GM18511 (cell line): ENCODE data around the gene MFN2.
"Not testable (repeated sequence)": the region's sequence is repeated elsewhere in the genome, so short reads cannot be mapped to it uniquely, and the experiment has no call there.

ENCODE experiments used
- ATAC-seq: cut with Tn5 transposase; IDR thresholded peaks from one replicate; pipeline ENCODE4 v1.9.1; 2021; ENCODE audit warnings: mild to moderate bottlenecking, moderate library complexity; ENCODE audit not compliant: unreplicated experiment

The MFN2 gene

DNA sequence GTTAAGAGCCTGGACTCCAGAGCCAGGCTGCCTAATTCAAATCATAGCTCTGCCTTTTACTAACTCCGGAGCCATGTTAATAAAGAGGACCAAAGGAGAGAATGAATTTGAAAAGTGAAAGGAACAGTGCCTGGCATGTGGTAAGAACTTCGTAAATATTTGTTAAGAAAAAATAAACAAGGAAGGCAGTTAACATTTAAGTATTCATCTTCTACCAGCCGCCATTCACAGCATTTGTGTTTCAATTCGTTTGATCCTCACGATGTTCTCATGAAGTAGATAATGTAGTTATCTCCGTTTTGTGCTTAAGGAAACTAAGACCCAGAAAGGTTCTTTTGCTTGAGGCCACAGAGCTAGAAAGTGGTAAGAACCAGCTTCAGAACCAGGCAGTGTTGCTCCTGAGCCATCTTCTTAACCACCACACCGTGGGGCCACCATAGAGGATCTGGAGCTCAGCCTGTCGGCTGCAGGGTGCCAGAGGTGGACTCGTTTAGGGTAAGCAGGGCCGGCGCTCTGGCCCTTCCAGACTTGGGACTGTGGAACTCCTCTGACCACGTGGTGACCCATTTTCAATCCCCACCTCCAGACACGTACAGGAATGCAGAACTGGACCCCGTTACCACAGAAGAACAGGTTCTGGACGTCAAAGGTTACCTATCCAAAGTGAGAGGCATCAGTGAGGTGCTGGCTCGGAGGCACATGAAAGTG is 11.9 kb downstream of the MFN2 start:
- no peak for ATAC-seq

DNA sequence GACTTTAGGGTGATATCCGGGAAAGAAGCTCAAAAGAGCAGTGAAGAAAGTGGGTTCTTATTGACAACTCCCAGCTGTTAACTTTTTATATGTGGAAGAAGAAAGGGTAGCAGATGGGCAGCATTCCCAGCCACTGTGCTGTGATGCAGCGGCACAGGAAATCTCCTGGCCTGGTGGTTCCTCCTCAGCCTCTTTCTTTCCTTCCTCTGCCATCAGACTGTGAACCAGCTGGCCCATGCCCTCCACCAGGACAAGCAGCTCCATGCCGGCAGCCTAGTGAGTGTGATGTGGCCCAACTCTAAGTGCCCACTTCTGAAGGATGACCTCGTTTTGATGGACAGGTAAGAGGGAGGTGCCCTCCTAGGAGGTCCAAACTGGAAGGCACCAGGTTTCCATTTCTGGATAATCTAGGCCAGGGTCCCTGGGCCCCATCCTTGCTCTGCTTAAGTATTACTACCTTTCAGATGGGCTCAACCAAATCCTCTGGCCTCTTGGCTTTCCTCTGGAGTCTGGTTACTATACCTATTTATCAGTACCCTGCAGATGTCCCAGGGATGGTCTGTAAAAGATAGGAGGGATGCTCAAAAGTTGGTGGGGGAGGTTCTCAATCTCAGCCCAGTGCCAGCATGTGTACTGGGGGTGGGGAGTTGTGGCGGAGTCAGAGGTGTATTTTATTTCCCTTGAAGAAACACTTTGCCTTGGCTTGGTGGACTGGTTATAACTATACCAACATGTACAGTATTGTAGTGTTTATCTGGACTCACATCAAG is 17.0 kb downstream of the MFN2 start:
- no peak for ATAC-seq

DNA sequence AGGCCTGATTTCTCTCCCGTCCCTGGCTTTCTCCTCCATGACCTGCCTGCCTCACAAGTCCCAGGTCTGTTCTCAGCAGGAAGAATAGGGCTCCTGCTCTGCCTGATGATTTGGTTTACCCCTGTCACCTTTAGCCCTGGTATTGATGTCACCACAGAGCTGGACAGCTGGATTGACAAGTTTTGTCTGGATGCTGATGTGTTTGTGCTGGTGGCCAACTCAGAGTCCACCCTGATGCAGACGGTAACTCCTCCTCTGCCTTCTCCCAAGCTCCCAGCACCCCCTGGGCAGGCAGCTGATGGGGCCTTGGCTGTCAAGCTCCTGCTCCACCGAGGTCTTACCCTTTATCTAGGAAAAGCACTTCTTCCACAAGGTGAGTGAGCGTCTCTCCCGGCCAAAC is 18.4 kb downstream of the MFN2 start:
- ATAC-seq, result no peak

DNA sequence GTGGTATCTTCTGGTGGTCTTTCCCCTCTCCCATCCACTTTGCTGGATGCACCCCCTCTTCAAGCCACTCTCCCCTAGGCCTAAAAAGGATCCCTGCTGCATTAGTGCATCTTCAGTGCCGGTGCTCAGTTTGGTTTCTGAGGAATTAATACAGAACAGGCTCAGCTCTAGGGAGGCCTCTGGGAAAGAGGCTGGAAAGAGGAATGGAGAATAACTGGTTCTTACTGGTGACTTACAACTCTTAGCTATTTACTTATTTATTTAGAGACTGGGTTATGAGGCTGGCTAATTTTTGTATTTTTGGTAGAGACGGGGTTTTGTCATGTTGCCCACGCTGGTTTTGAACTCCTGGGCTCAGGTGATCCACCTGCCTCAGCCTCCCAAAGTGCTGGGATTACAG is 19.0 kb downstream of the MFN2 start:
- ATAC-seq, result no peak

DNA sequence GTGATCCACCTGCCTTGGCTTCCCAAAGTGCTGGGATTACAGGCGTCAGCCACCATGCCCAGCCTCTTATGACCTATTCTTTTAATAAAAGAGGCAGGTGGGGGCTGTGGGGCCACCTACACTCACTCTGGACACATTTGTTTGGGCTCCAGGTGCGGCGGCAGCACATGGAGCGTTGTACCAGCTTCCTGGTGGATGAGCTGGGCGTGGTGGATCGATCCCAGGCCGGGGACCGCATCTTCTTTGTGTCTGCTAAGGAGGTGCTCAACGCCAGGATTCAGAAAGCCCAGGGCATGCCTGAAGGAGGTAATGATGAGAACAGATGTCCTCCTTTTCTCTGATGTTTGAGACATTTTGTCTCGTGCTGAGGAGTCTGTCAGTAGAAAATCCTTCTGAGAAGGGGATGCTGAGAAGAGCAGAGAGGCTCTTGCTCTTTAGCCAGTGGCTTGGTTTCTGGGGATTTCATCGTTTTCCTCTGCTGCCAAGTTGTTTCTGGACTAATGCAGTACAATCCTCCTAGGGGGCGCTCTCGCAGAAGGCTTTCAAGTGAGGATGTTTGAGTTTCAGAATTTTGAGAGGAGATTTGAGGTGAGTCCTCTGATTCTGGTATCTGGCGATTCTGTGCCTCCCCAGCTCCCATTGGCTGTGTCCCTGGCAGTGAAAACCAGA is 21.1 kb downstream of the MFN2 start:
- ATAC-seq, result no peak

DNA sequence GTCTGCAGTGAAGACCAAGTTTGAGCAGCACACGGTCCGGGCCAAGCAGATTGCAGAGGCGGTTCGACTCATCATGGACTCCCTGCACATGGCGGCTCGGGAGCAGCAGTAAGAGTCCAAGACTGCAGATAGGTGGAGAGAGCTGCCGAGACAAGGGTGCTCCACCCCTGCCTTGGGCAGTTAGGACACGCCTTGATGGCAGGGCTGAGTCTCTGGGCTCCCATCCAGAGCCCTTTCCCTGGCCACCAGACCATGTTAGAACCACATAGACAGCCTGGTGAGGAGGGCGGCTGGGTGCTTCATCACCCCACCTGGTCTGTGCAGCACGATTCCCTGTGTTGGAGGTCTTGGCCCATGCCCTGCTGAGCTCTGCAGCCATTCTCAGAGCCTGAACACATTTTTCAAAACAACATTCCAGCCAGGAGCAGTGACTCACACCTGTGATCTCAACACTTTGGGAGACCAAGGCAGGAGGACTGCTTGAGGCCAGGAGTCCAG is 21.8 kb downstream of the MFN2 start:
- ATAC-seq, result no peak

DNA sequence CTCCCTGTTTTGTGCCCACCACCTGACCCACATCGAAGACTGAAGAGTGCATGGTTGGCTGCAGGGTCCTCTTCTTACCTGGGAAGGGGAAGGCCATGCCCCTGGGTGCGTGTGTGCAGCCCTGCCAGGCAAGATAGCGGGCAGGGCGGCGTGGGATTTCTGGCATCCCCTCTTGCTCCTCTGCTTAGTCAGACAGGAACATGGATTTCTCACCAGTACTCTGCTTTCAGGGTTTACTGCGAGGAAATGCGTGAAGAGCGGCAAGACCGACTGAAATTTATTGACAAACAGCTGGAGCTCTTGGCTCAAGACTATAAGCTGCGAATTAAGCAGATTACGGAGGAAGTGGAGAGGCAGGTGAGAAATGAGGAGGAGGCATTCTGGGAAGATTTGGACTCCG is 23.5 kb downstream of the MFN2 start:
- no peak for ATAC-seq

DNA sequence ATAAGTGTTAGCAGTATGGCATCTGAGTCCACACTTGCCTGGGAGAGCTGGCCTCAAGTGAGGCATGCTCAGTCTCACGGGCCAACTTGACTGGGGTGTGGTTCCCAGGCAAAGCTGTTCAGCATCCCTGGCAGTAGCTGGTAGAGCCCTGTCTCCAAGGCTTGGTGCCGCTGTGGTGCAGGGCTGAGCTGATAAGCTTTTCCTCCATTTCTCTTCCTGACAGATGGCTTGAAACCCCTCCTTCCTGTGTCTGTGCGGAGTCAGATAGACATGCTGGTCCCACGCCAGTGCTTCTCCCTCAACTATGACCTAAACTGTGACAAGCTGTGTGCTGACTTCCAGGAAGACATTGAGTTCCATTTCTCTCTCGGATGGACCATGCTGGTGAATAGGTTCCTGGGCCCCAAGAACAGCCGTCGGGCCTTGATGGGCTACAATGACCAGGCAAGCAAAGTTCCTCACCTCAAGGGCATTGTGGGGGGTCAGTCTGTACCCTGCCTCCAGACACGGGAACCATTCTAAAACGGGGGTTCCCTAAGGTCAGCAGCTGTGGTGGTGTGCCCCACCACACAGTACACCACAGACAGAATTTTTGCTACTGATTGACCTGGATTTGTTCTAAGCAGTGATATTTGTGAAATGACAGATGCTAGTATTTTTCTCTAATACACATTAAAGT is 25.4 kb downstream of the MFN2 start:
- ATAC-seq, result peak; percentile 60

DNA sequence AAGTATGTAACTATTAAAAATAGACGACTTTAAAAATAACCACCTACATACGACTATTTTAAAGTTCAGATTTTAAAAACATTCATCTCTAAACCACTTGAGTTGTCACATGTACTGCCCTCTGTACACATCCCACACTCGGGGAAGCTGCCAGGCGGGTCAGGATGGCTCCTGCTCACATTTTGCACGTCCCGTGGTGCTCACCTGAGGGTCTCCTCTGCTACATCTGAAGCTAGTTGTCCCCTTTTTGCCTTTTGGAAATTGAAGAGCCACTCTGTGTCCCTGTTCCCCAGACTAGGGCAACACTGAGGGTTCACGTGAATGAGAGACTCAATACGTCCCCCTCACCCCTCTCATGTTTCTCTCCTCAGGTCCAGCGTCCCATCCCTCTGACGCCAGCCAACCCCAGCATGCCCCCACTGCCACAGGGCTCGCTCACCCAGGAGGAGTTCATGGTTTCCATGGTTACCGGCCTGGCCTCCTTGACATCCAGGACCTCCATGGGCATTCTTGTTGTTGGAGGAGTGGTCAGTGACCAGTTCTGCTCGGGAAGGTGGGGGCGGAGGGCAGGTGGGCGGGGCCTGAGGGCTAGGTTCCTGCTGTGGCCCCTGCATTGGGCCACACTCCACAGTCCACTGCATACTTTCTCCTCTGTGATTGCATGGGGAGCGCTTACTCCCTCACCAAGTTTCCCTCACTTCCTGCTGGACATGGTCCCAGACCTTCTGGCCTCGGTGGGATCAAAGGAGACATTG is 26.1 kb downstream of the MFN2 start:
- ATAC-seq, result peak; percentile 24

DNA sequence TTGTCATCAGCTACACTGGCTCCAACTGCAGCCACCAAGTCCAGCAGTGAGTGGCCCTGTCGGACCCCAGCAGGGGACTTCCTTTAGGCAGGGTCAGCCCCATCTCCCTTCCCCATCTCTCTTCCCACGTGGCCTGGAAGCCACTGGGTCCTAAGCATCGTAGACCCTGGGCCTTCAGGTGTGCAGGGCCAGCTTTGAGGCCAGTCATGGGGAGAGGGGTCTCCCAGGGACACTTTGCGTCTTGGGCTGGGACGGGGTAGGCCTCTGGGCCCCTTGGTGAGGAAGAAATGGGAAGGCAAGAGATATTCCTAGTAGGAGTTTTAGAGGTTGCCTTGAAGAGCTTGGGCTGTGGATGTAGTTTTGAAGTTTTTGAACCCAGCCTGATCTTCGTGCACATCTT is 27.0 kb downstream of the MFN2 start:
- no peak for ATAC-seq

DNA sequence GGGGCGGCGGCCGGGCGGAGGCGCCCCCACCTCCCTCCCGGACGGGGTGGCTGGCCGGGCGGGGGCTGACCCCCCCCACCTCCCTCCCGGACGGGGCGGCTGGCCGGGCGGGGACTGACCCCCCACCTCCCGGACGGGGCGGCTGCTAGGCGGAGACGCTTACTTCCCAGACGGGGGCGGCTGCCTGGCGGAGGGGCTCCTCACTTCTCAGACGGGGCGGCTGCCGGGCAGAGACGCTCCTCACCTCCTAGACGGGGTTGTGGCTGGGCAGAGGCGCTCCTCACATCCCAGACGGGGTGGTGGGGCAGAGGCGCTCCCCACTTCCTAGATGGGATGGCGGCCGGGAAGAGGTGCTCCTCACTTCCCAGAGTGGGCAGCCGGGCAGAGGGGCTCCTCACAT is 28.1 kb downstream of the MFN2 start:
- ATAC-seq, result not testable (repeated sequence)

DNA sequence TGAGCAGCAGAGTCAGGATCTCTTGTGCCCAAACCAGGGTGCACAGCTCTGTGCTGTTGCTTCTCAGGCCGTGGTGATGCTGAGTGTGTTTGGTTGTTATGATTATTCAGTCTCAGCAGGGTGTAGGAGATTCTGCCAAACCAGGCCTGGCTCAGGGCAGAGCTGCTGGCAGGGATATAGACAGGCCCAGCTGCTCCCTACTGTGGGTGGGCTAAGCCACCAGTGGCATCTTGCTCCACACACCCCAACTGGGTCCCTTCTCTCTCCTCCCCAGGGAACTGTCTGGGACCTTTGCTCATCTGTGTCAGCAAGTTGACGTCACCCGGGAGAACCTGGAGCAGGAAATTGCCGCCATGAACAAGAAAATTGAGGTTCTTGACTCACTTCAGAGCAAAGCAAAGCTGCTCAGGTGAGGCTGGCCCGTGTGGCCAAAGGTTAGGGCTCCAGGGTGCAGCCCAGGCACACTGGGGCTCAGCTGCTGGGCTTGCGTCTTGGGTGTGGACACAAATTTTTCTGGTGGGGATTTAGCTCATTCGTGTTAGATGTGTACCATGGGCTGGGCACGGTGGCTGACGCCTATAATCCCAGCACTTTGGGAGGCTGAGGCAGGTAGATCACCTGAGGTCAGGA is 29.2 kb downstream of the MFN2 start:
- no peak for ATAC-seq

DNA sequence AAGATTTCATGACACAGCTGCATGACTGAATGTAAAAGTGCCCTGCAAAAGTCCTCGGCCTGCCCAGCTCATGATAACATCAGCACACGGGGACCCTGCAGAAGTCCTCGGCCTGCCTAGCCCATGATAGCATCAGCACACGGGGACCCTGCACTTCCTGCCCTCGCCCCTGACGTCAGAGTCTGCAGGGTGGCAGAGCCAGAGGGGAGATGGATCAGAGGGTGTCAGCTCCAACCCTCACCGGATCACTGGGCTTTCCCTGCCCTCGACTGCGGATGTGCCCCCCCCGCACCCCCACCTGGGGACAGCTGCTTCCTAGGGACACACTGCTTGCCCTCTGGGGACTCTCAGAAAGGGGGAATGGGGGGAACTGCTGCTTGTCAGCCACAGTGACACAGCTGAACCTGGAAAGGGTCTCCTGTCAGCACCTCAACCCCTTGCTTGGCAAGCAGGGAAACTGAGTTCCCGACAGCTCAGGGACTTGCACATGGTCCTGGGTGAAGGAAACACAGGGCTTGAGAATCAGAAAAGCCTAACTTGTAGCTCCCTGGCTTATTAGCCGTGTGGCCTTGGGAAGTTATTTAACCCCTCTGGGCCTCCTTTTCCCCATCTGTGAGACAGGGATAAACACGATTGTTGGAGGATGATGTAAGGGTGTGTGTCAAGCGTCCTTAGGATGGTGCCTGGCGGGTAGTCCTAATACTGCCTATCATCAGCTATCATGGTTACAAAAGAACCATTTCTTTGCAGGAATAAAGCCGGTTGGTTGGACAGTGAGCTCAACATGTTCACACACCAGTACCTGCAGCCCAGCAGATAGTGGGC is 30.7 kb downstream of the MFN2 start:
- no peak for ATAC-seq

DNA sequence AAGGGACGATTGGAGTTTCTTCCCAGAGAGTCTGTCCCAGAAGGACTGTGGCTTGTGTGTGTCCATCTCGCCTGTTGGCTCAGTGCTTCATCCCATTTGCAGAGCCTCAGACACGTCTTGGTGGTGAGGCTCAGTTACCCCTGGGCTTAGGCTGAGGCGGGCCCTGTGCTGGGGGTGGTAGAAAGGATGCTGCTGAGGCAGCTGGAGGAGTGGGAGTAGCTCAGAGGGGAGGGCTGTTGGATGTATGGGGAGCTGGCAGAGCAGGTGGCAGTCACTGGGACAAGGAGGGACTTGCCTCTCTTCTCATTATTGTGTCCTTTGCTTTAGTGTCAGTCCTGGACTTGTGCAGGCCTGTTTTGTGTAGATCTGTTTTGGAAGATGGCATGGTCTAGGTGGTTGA is 31.8 kb downstream of the MFN2 start:
- no peak for ATAC-seq

DNA sequence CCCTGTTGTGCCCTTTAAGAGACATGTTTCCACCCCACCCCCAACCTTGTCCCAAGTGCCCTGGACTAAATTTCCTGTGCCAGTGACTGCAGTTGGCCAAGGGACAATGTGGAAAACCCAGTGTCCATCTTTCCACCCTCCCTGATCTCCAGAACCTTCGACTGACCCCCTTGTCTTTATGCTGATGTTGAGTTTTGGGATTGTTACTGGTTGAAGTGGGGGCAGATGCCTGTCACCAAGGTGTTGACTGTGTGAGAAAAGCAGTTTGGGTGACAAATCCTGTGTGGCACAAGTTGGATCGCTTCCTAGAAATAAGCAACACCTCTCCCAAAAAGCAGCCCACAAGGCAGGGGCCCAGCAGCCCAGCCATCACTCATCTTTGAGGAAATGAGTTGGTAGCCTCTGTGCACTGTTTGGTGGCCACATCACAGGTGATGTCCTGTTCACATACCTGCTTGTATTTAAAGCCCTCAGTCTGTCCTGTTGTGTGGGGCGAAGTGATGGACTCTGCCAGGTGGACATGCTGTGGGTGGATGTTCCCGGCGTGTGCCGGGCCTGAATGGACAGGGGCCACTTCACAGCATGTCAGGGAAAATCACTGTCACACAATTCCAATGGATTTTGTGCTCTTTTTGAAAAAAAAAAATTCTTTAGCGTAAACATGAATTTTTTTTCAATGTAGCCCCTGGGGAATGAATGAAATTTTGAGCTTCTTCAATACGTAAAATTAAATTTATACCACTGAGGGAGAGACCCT is 32.5 kb downstream of the MFN2 start:
- ATAC-seq, result no peak

DNA sequence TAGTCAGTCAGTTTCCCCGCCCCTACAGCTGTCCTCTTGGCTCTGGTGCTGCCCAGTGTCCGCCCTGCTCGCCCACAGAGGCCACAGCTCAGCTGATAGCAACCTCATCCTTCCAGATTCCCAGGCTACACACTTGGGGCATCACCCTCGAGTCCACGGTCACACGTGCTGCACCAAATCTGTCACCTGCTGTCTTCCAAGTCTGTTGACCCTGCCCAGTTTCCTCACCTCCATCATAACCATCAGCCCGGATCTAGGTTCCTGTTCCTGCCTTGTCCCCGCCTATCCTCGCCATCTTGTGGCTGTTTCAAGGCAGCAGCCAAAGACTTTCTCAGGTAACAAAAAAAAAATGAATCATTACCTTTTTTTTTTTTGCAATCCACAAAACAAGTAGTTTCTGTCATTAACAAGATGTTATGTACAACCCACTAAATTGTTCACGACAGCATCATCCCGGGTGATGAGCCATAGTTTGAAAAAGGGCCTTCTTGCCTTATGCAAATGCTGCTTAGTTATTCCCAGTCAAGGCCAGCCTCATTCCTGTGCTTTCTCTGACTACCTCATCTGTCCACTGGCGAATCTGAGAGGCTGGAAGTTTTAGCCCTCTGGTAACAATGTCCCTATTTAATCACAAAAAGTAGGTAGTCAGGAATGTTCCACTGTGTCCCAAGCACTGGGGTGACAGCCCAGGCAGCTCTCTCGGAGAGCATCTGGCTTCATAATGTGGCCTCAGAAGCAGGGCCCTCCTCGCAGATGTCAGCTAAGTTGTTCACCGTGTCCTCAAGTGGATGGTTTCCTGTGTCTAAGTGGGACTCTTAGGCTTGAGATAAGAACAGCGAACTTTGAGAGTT is 34.1 kb downstream of the MFN2 start:
- ATAC-seq, result no peak

DNA sequence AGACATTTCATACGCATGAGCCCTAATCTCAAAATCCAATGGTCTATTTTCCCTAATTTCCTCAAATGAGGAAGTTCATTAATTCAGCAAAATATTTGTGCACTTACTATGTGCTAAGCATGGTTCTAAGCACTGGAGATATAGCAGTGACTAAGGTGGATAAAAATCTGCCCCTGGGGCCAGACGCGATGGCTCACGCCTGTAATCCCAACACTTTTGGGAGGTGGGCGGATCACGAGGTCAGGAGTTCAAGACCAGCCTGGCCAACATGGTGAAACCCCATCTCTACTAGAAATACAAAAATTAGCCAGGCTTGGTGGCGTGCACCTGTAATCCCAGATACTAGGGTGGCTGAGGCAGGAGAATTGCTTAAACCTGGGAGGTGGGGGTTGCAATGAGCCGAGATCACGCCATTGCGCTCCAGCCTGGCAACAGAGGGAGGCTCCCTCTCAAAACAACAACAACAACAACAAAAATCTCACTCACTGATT is 34.8 kb downstream of the MFN2 start:
- no peak for ATAC-seq
